RWPE2 (cell line): ENCODE measurements around the gene LPGAT1.
A peak's percentile ranks its signal among the peaks of the same experiment; 100 is the strongest.

Experiments
- ATAC-seq: fragments of 200-7000 bp; cut with Tn5 transposase; 3 replicates; pipeline ENCODE4 v1.9.1; 2021; ENCODE audit warnings: low read depth
- DNase-seq: peaks from one replicate; pipeline ENCODE4 v3.0.0-alpha.2; 2020; ENCODE audit warnings: low spot score
- H3K27ac ChIP-seq: fragments of 450-650 bp; 2 replicates; pipeline ENCODE4 v1.5.1; 2017; ENCODE audit warnings: mild to moderate bottlenecking; ENCODE audit not compliant: poor library complexity, severe bottlenecking
- H3K27me3 ChIP-seq: fragments of 250-450 bp; sonication (Bioruptor Pico); 2 replicates; pipeline ENCODE4 v1.5.1; 2021; ENCODE audit warnings: mild to moderate bottlenecking, moderate library complexity; ENCODE audit not compliant: insufficient read depth, poor library complexity, severe bottlenecking
- H3K36me3 ChIP-seq: fragments of 250-450 bp; sonication (Bioruptor Pico); 2 replicates; pipeline ENCODE4 v1.5.1; 2020; ENCODE audit warnings: low read depth, mild to moderate bottlenecking, moderate library complexity
- H3K4me1 ChIP-seq: fragments of 250-450 bp; sonication (Bioruptor Pico); 2 replicates; pipeline ENCODE4 v1.5.1; 2021; ENCODE audit warnings: mild to moderate bottlenecking, moderate library complexity; ENCODE audit not compliant: insufficient read depth, poor library complexity, severe bottlenecking
- H3K4me3 ChIP-seq: fragments of 250-450 bp; sonication (Bioruptor Pico); 2 replicates; pipeline ENCODE4 v1.5.1; 2021; ENCODE audit warnings: mild to moderate bottlenecking, moderate library complexity; ENCODE audit not compliant: severe bottlenecking
- H3K9me3 ChIP-seq: fragments of 250-450 bp; sonication (Bioruptor Pico); 2 replicates; pipeline ENCODE4 v1.5.1; 2021; ENCODE audit warnings: mild to moderate bottlenecking, moderate library complexity; ENCODE audit not compliant: severe bottlenecking
- TF ChIP-seq, protein P1 (sequence below): fragments of 450-650 bp; IDR thresholded peaks from one replicate; pipeline ENCODE4 v1.5.1; 2017; ENCODE audit warnings: mild to moderate bottlenecking, moderate library complexity; ENCODE audit not compliant: poor library complexity, severe bottlenecking

The LPGAT1 gene, protein sequence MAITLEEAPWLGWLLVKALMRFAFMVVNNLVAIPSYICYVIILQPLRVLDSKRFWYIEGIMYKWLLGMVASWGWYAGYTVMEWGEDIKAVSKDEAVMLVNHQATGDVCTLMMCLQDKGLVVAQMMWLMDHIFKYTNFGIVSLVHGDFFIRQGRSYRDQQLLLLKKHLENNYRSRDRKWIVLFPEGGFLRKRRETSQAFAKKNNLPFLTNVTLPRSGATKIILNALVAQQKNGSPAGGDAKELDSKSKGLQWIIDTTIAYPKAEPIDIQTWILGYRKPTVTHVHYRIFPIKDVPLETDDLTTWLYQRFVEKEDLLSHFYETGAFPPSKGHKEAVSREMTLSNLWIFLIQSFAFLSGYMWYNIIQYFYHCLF

DNA sequence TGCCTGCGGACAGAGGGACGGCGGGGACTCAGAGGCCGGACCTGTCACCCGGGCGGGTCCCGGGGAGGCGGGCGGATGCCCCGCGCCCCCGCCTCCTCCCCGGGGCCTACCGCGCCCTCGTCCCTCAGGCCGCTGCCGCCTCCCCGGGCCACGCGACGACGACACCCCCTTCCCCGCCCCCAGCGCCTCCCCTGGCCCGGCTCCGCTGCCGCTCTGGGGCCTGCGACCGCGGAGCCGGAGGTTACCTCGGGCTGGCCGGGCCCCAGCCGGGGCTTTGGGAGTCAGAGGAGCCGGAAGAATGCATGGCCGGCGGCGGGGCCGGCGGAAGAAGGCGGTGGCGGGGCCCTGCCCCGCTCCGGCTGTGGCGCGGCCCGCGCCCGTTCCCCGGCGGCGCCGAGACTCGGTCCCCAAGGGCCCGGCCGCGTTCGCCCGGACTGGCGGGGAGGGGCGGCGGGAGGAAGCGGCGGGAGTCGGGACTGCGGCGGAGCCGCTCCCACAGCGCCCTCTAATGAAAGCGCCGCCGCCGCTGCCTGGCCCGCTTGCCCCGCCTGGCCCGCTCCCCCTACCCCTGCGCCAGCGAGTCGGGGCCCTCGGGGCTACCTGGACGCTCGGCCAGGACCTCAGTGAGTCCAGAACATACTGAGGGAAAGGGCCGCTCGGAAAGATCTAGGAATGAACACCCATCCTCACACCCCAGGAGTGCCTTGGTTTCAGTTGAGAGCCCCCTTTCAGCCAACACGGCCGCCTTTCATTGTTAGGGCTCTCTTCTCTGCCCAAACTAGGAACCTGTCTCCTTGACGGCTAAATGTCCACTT, at the start of gene LPGAT1:
Gene LPGAT1, minus strand, starts transcription at position 436 of the 815 bp plus-strand sequence. CDS start 1,467 bp downstream, outside the sequence.
- Histone ChIP-seq H3K9me3 (no peaks in the 10 kb centered on the region), H3K27ac (peak within 1 kb of the TSS; percentile 39), H3K4me3 (peak within 1 kb of the TSS; percentile 63), H3K4me1 (peaks cover 2% of the 10 kb centered on the region), H3K27me3 (no peaks in the 10 kb centered on the region), H3K36me3 (no peaks in the 10 kb centered on the region)
- ATAC-seq (peak; percentile 83), DNase-seq (peak; percentile 36)
- TF ChIP-seq, protein P1, sequence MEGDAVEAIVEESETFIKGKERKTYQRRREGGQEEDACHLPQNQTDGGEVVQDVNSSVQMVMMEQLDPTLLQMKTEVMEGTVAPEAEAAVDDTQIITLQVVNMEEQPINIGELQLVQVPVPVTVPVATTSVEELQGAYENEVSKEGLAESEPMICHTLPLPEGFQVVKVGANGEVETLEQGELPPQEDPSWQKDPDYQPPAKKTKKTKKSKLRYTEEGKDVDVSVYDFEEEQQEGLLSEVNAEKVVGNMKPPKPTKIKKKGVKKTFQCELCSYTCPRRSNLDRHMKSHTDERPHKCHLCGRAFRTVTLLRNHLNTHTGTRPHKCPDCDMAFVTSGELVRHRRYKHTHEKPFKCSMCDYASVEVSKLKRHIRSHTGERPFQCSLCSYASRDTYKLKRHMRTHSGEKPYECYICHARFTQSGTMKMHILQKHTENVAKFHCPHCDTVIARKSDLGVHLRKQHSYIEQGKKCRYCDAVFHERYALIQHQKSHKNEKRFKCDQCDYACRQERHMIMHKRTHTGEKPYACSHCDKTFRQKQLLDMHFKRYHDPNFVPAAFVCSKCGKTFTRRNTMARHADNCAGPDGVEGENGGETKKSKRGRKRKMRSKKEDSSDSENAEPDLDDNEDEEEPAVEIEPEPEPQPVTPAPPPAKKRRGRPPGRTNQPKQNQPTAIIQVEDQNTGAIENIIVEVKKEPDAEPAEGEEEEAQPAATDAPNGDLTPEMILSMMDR, result peak; percentile 60

DNA sequence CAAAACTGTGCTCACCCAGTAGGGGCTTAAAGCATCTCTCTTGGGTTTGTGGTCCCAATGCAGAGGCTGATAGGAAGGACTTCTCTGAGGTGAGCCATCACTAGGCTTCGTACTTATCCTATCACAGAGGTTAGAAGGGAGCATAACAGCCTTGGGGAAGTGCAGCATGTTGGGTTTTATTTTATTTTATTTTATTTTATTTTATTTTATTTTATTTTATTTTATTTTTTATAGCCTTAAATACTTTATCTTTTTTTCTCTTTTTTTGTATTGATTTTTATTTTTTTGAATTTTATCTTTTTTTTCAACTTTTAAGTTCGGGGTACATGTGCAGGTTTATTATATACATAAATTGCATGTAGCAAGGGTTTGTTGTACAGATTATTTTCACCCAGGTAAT, 48.9 kb upstream of the LPGAT1 start:
- ATAC-seq, result no peak
- no peak for DNase-seq
- H3K36me3 ChIP-seq, result no peaks in the 10 kb centered on the region
- no peaks in the 10 kb centered on the region for H3K9me3 ChIP-seq
- TF ChIP-seq, protein P1, result no peak
- H3K27ac ChIP-seq, result no peak overlapping the region
- H3K27me3 ChIP-seq, result no peaks in the 10 kb centered on the region
- H3K4me3 ChIP-seq, result no peak overlapping the region
- no peaks in the 10 kb centered on the region for H3K4me1 ChIP-seq

DNA sequence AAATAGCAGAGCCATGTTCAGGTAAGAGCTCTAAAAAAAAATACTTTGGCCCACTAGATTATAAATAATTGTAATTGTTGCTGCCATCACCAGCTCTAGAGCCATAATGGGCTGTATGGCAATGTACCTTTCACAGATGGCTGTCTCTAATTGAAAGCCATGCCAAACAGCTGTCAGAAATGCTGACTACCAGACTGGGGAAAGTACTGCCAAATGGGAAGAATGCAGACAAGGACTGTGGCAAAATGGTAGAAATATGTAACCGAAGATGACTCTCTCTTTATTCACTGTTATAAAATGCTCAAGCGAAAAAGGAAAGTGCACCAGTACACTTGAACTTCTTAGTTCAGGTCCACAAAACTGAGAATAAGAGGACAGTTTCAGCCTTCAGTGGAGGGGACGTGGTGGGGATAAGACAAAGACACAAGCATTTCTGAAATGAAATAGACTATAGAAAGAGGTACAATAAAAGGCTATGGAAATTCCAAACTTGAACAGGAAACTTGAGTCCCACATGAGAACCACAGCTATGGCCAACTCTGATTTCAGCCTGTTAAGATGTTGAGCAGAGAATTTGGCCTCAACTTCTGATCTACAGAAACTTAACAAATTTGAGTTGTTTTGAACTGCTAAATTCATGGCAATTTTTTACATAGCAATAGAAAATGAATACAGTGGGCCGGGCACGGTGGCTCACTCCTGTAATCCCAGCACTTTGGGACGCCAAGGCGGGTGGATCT, 46.5 kb upstream of the LPGAT1 start:
- no peak overlapping the region for H3K4me3 ChIP-seq
- ATAC-seq, result no peak
- no peaks in the 10 kb centered on the region for H3K9me3 ChIP-seq
- H3K4me1 ChIP-seq, result no peaks in the 10 kb centered on the region
- H3K36me3 ChIP-seq, result no peaks in the 10 kb centered on the region
- H3K27me3 ChIP-seq, result no peaks in the 10 kb centered on the region
- no peak for DNase-seq
- TF ChIP-seq, protein P1, result no peak
- H3K27ac ChIP-seq, result no peak overlapping the region

DNA sequence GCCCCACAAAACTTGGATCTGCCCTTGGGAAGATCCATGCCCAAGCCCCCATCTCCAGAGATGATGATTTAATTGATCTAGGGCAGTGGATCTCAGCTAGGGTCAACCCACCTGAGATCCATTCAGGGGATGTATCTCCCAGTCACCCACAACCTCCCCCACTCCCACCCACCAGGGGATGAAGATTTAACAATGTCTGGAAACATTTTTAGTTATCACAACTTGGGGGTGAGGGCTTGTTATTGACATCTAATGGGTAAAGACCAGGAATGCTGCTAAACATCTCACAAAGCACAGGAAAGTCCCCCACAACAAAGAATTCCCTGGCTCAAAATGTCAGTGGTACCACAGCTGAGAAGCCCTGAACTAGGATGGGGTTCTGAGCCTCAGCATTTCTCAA, 45.0 kb upstream of the LPGAT1 start:
- H3K4me3 ChIP-seq, result no peak overlapping the region
- no peak overlapping the region for H3K27ac ChIP-seq
- H3K27me3 ChIP-seq, result no peaks in the 10 kb centered on the region
- no peak for DNase-seq
- no peaks in the 10 kb centered on the region for H3K4me1 ChIP-seq
- TF ChIP-seq, protein P1, result no peak
- ATAC-seq, result no peak
- H3K9me3 ChIP-seq, result no peaks in the 10 kb centered on the region
- no peaks in the 10 kb centered on the region for H3K36me3 ChIP-seq
